OCI-LY7 (cell line): ENCODE data around the gene IL17RE.

Source experiments
- CTCF ChIP-seq: fragments of 200-600 bp; sonication (generic); conservative IDR thresholded peaks from 2 replicates; pipeline ENCODE4 v1.5.1; 2014; ENCODE audit warnings: mild to moderate bottlenecking, antibody characterized with exemption, low read length, moderate library complexity, mixed read lengths
- EZH2phosphoT487 ChIP-seq: fragments of 200-600 bp; sonication (generic); IDR thresholded peaks from 2 replicates; pipeline ENCODE4 v1.6.1; 2018; ENCODE audit warnings: low read depth, borderline replicate concordance, mild to moderate bottlenecking, mixed run types, antibody characterized with exemption, low read length, moderate library complexity, mixed read lengths

- TF ChIP-seq CTCF (no peak), EZH2phosphoT487 (no peak)
These were observed 13.7 kb downstream of the IL17RE start for GRCh38 chr3:9916346-9916733.
